Activated CD4-positive, CD25-positive, alpha-beta regulatory T cell (primary cell): ENCODE measurements around the gene GPBP1L1.

Source experiments
- DNase-seq, 4 experiments: peaks; one replicate each; lab custom pipeline; 2025; lab: John Stamatoyannopoulos, UW

Gene GPBP1L1

DNA sequence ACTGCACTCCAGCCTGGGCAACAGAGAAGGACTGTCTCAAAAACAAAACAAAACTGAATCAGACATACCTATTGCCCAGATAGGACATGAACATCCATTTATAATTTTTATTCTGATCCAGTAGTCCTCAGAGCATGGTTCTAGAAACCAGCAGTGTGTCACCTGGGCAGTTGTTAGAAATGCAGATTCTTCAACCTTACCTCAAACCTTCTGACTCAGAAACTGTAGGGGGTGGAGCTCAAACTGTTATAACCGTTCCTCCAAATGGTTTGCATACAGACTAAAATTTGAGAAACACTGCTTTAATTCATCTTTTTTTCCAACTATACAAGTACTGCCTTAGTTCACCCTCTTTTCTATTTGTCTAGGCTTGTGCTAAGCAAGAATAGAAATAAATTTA, 96.5 kb downstream of the GPBP1L1 start:
- DNase-seq, result no peak

- DNase-seq, result no peak
Observed at GRCh38 chr1:45586769-45587168, 99.6 kb downstream of the GPBP1L1 start.

DNA sequence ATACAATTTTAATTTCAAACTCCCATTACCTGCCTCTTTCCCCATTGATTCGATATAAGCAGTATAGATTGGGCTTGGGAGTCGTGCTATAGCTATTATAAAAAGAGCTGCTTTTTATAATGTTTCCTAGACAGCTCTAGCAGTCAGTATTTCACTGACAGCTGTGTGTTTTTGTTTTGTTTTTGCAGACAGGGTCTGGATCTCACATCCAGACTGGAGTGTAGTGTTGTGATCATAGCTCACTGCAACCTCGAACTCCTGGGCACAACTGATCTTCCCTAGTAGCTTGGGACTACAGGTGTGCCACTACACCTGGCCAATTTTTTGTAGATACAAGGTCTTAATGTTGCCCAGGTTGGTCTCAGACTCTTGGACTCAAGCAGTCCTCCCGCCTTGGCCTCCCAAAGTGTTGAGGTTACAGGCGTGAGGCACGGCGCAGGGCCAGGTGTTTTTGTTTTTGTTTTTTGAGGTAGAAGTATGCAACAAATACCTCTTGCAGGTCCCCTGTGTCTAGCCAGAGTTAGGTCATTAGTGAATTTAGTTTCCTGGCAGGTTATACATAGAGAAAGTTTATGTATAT, 100.7 kb downstream of the GPBP1L1 start:
- DNase-seq, result no peak

- DNase-seq, result no peak
Observed at GRCh38 chr1:45585110-45585426, 101.3 kb downstream of the GPBP1L1 start.

DNA sequence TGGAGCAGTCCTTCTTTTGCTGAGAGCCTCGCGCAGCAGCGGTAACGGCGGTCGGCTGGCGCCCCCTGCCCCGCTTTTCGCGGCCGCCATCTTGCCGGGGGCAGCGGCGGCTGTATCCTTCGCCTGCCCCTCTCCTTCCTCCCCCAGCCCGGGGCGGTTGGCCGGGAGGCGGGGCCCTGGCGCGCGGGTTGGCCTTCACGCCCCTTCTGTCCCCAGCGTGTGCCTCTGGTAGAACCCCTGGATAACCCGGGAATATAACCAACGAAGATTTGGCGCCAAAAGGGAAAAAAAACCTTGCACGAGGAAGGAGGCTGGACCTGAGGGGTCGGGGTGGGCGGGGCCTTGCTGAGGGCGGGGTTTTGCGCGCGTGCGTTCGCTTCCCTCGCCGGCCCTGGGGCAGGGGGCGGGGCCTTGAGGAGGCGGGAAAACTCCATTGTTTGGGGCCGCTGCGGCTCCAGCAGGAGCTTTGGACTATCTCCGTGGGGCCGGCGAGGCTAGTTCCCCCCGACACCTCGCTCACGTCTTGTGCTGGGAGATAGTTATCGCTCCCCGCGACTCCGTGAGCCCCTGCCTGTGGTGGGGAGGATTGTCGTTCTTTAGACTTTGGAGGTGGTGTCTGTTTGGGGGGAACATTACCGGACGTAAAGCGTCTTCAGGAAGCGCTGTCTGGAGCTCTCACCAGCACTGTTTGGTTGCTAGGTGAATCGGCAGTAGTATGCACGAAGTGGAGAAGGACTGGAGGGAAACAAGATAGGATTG, 101.8 kb downstream of the GPBP1L1 start:
- DNase-seq, result peak; percentile 66 to 83 (median 78)

DNA sequence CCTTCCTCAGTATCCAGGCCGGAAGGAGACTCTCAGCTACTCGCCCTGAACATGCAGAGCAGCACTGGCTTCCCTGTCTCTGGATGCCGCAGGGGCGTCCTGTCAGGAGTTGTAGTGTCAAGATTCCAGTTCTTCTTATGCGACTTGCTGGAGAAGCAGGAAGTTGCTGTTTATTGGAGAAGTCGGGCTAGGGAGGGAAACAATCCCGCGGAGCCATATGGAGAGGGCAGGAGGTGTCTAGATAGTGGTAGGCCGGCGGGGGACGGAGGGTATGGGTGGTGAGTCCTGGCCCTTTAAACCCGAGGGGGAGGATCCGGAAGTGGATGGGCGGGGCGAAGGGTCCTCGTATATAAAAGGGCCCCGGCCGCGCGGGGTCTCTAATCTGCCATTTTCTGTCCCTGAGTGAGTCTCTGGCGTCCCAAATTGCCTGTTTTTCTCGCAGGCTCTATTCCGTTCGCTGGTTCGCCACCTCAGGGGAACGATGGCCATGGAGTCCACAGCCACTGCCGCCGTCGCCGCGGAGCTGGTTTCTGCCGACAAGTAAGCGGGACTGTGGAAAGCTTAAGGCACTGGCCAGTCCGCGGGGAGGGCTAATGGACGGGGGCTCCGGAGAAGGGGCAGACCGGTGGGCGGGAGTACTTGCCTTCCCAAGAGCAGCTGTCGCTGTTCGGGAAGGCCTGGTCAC, 102.5 kb downstream of the GPBP1L1 start, which contains the start of gene NASP:
Gene NASP, plus strand, starts transcription at position 376 of the 685 bp plus-strand sequence. Its CDS starts 106 bp downstream, at position 482.
- peak; percentile 77 to 91 (median 87) for DNase-seq

- peak; percentile 66 to 87 (median 80) for DNase-seq
Observed at GRCh38 chr1:45583264-45583665, 103.1 kb downstream of the GPBP1L1 start.
